ENCODE measurements around the gene ADGRD1. TPM values are rescaled to one million over a fixed set of nuclear protein-coding genes. Genes with fewer than 3 reads are reported as not detected.

The ADGRD1 gene
- total RNA-seq, 1 donor from 2014 or later: 0.84 TPM

DNA sequence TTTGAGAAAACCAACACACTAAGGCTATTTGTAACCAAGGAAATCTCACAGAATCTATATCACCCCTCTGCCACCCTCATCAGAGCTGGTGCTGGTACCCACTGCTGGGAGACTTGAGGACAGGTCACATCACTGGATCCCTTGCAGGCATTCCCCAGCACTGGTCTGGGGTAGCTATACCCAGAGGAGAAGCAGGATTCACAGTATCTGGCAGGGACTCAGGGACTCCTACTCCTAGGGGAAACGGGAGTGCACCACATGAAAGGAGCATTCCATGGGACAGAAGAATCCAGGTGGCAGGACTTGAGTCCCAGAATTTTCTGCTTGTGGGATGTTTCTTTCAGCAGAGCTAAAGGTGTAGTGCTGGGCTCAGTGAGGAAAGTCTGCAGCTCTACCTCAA, 223.2 kb downstream of the ADGRD1 start:
- intact Hi-C loops (cut with micrococcal nuclease): no loop called here
- peaks cover 8% of the 10 kb centered on the region for H3K9me3 Mint-ChIP-seq
- H3K4me1 Mint-ChIP-seq: no peaks in the 10 kb centered on the region
- DNase-seq: no peak
- H3K27me3 Mint-ChIP-seq: peaks cover 2% of the 10 kb centered on the region
- H3K36me3 Mint-ChIP-seq (ENCODE audit: low read depth): no peaks in the 10 kb centered on the region
- H3K27ac Mint-ChIP-seq: no peak overlapping the region
- H3K4me3 Mint-ChIP-seq: no peak overlapping the region

DNA sequence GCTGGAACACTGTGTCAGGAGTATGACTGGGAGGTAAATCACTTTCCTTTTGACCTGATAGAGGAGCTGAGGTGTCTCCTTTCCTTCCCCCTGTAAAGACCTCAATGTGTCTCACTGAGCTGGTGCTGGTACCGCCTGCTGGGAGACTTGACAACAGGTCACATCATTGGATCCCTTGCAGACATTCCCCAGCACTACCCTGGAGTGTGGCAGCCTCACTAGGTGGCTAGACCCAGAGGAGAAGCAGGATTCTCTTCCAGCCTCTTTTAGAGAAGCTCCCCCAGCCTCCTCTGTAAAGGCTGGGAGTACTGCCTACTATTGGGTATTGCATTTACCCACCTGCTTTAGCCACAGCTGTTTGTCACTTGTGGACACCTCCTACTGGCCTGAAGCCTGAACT, 223.9 kb downstream of the ADGRD1 start:
- Mint-ChIP-seq H3K4me3 (no peak overlapping the region), H3K27ac (no peak overlapping the region), H3K9me3 (peaks cover 8% of the 10 kb centered on the region), H3K27me3 (peaks cover 2% of the 10 kb centered on the region), H3K4me1 (no peaks in the 10 kb centered on the region), H3K36me3 (ENCODE audit: low read depth) (no peaks in the 10 kb centered on the region)
- intact Hi-C loops (cut with micrococcal nuclease): no loop called here
- DNase-seq: no peak

DNA sequence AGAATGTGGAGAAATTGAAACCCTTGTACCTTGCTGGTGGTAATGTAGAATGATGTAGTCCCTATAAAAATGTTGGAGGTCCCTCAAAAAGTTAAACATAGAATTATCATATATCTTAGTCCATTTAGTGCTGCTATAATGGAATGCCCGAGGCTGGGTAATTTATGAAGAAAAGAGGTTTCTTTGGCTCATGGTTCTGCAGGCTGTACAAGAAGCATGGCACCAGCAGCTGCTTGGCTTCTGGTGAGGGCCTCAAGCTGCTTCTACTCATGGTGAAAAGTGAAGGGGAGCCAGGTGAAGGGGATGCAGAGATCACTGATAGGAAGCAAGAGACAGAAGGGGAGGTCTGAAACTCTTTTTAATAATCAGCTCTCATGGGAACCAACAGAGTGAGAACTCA, 233.9 kb downstream of the ADGRD1 start:
- Mint-ChIP-seq H3K4me3 (no peak overlapping the region), H3K27ac (no peak overlapping the region), H3K4me1 (no peaks in the 10 kb centered on the region), H3K27me3 (no peaks in the 10 kb centered on the region), H3K9me3 (no peaks in the 10 kb centered on the region), H3K36me3 (ENCODE audit: low read depth) (no peaks in the 10 kb centered on the region)
- no peak for DNase-seq
- intact Hi-C loops (cut with micrococcal nuclease): no loop called here

DNA sequence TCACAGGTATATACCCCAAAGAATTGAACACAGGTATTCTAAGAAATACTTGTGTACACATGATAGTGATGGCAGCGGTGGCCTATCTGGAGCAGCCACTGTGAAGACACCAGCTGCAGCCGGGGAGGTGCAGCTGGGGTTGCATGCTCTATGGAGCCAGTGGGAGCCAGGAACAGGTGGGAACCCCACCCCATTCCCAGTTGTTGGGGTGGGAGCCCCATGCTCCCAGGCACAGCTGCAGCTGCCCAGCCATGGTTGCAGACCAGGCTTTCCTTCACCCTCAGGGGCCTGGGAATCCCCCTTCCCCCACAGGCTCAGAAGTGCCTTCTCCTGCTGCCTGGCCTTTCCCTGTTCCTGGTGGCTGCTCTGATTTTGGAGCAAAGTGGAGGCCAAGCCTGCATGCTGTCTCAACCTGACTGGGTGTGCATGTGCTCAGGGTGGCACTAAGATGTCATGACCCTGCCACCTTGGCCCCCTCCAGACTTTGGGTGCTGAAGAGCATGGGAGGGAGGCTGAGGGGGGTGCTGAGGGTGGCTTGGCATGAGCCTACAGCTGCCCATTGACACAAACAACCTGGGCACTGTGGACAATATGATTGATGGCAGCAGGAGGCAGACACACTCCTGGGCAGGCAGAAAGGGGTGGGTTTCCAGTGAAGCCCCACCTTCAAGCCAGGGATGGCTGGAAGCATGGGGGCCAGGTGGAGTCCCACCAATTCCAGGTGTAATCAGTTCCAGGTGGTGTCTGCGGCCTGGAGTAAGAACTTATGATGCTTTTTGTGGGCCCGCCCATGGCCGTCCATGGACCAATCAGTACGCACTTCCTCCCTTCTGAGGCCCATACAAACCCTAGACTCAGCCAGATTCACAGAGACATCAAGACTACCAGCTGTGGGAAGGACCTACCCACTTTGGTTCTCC, 234.7 kb downstream of the ADGRD1 start:
- H3K36me3 Mint-ChIP-seq (ENCODE audit: low read depth): no peaks in the 10 kb centered on the region
- no peak overlapping the region for H3K4me3 Mint-ChIP-seq

DNA sequence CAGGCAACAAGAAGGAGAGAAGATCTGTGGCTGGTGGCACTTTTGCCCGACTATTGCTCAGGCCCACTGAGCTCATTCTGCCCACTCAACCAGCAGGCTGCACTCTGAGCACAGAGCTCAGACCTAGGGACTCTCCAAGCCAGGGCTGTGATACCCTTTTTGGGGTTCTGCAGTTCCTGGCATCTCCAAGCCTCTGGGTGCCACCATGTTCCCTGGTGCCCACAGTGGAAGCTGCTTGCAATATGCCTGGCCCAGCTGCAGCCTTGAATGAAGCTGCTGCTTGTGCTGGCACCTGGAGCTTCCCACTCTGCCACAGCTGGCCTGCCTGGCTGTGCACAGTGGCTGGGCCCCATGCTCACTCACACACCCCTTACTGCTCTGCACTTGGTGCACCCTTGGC, 236.1 kb downstream of the ADGRD1 start:
- peak; percentile 32 for DNase-seq
- Mint-ChIP-seq H3K9me3 (no peaks in the 10 kb centered on the region), H3K4me3 (no peak overlapping the region), H3K27ac (no peak overlapping the region), H3K36me3 (ENCODE audit: low read depth) (no peaks in the 10 kb centered on the region), H3K27me3 (no peaks in the 10 kb centered on the region), H3K4me1 (no peaks in the 10 kb centered on the region)
- intact Hi-C loops (cut with micrococcal nuclease): no loop called here

More for the DNA sequence above, 234.7 kb downstream of the ADGRD1 start:
- intact Hi-C loops (cut with micrococcal nuclease): no loop called here
- H3K27ac Mint-ChIP-seq: no peak overlapping the region
- no peaks in the 10 kb centered on the region for H3K9me3 Mint-ChIP-seq
- peak; percentile 43 for DNase-seq
- no peaks in the 10 kb centered on the region for H3K4me1 Mint-ChIP-seq
- no peaks in the 10 kb centered on the region for H3K27me3 Mint-ChIP-seq

DNA sequence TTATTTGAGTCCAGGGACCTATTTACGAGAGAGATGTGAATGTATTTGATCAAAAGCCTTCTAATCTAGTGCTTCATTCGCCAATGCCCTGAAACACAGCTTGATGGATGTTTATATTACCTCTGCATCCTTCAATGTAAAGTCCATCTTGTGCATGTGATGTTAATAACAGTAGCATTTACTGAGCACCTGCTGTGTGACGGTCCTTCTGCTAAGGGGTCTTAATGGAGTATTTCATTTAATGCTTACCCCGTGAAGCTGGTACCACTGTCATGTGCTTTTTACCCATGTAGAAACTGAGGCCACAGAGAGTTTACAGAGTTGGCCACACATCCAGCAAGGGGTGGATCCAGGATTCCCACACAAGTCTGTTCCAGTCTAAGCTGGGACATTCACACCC, 237.3 kb downstream of the ADGRD1 start:
- no peaks in the 10 kb centered on the region for H3K9me3 Mint-ChIP-seq
- intact Hi-C loops (cut with micrococcal nuclease): no loop called here
- H3K36me3 Mint-ChIP-seq (ENCODE audit: low read depth): no peaks in the 10 kb centered on the region
- H3K4me1 Mint-ChIP-seq: no peaks in the 10 kb centered on the region
- H3K4me3 Mint-ChIP-seq: no peak overlapping the region
- peak; percentile 26 for DNase-seq
- H3K27ac Mint-ChIP-seq: no peak overlapping the region
- H3K27me3 Mint-ChIP-seq: no peaks in the 10 kb centered on the region

Other genes with a start within 250 kb of the ADGRD1 start
- gene RIMBP2, start 237.6 kb upstream of the ADGRD1 start, total RNA-seq: not detected in 2 replicates
- gene STX2, start 114.7 kb upstream of the ADGRD1 start, total RNA-seq: 18.2 and 19.2 TPM in 2 replicates
- gene RAN, start 81.8 kb upstream of the ADGRD1 start, total RNA-seq: 2,022 and 2,040 TPM in 2 replicates

Data from activated CD4-positive, alpha-beta T cell treated with anti-CD3 and anti-CD28 coated beads, Interleukin-2, amount 10 ng/mL, durations not matched to agents 24 days and 14 days (primary cell).